Endothelial cell of umbilical vein (primary cell): Measurements from ENCODE around the gene EFHB.
"Not testable (repeated sequence)": the region's sequence is repeated elsewhere in the genome, so short reads cannot be mapped to it uniquely, and the experiment has no call there.

Experiments used
- EZH2 ChIP-seq: IDR thresholded peaks from 2 replicates; pipeline ENCODE4 v1.6.1; 2012; ENCODE audit warnings: borderline replicate concordance, low read depth, mild to moderate bottlenecking, moderate library complexity, low read length, inconsistent platforms; ENCODE audit not compliant: severe bottlenecking
- MYC ChIP-seq: IDR thresholded peaks from one replicate; pipeline ENCODE4 v1.6.1; 2011; ENCODE audit warnings: mild to moderate bottlenecking, low read depth, low read length
- POLR2A ChIP-seq: IDR thresholded peaks from 2 replicates; pipeline ENCODE4 v1.6.1; 2012; ENCODE audit warnings: low read depth, mild to moderate bottlenecking, control low read depth, low read length
- POLR2AphosphoS5 ChIP-seq: IDR thresholded peaks from 2 replicates; pipeline ENCODE4 v1.6.1; 2012; ENCODE audit warnings: low read depth, mild to moderate bottlenecking, control low read depth, low read length, moderate library complexity; ENCODE audit not compliant: insufficient read depth
- TF ChIP-seq, protein P1 (sequence below), 2 donors: IDR thresholded peaks; 1 replicate in 1 of 2; 2 replicates in 1 of 2; pipeline ENCODE4 v1.5.1; 2011; ENCODE audit warnings: low read length in 2 of 2, mild to moderate bottlenecking in 2 of 2, moderate library complexity in 2 of 2, control low read depth in 1 of 2, inconsistent platforms in 1 of 2, low read depth in 1 of 2; ENCODE audit not compliant: insufficient read depth in 1 of 2; ENCODE audit errors: extremely low read depth in 1 of 2

DNA sequence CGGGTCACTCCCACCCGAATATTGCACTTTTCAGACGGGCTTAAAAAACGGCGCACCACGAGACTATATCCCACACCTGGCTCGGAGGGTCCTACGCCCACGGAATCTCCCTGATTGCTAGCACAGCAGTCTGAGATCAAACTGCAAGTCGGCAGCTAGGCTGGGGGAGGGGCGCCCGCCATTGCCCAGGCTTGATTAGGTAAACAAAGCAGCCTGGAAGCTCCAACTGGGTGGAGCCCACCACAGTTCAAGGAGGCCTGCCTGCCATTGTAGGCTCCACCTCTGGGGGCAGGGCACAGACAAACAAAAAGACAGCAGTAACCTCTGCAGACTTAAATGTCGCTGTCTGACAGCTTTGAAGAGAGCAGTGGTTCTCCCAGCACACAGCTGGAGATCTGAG, 78.7 kb downstream of the EFHB start:
- TF ChIP-seq, protein P1, sequence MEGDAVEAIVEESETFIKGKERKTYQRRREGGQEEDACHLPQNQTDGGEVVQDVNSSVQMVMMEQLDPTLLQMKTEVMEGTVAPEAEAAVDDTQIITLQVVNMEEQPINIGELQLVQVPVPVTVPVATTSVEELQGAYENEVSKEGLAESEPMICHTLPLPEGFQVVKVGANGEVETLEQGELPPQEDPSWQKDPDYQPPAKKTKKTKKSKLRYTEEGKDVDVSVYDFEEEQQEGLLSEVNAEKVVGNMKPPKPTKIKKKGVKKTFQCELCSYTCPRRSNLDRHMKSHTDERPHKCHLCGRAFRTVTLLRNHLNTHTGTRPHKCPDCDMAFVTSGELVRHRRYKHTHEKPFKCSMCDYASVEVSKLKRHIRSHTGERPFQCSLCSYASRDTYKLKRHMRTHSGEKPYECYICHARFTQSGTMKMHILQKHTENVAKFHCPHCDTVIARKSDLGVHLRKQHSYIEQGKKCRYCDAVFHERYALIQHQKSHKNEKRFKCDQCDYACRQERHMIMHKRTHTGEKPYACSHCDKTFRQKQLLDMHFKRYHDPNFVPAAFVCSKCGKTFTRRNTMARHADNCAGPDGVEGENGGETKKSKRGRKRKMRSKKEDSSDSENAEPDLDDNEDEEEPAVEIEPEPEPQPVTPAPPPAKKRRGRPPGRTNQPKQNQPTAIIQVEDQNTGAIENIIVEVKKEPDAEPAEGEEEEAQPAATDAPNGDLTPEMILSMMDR (IDR thresholded peaks at IDR 0.05; ENCODE audit: extremely low read depth in 1 of 2, insufficient read depth in 1 of 2, low read depth in 1 of 2, low read length in 2 of 2): not testable (repeated sequence)
- not testable (repeated sequence) for TF ChIP-seq POLR2A, MYC, EZH2, POLR2AphosphoS5
